ENCODE measurements around the gene EIF4E. TPM values are rescaled to one million over a fixed set of nuclear protein-coding genes. Genes with fewer than 3 reads are reported as not detected.
"Not testable (repeated sequence)": the region's sequence is repeated elsewhere in the genome, so short reads cannot be mapped to it uniquely, and the experiment has no call there.

The EIF4E gene
- total RNA-seq, 1 donor = 128 TPM

DNA sequence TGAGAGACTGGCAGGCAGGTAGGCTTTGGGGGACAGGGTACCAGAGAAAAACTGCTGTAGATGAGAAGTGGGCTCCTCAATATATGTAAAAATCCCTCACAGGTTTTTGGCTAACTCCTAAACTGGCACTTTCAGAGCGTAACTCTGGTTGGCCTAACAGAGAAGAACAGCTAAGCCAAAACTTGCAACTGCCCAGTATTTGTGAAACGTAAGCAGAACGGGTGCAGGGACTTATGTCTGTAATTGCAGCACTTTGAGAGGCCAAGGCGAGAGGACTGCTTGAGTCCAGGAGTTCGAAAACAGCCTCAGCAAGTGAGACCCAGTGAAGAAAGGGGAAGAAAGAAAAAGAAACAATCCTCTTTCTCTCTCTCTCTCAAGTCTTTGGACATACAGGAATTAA is 25.0 kb downstream of the EIF4E start:
- no peak for DNase-seq (ENCODE audit: low read depth)
- no peak overlapping the region for H3K4me3 ChIP-seq (ENCODE audit: low read depth, low read length)
- no peak for TF ChIP-seq CTCF (IDR thresholded peaks at IDR 0.05; ENCODE audit: insufficient read depth, low read length)

GRCh38 chr4:98903561-98903960 is 25.4 kb downstream of the EIF4E start:
- no peak for DNase-seq (ENCODE audit: low read depth)
- TF ChIP-seq CTCF (IDR thresholded peaks at IDR 0.05; ENCODE audit: insufficient read depth, low read length) = no peak
- H3K4me3 ChIP-seq (ENCODE audit: low read depth, low read length) = no peak overlapping the region

DNA sequence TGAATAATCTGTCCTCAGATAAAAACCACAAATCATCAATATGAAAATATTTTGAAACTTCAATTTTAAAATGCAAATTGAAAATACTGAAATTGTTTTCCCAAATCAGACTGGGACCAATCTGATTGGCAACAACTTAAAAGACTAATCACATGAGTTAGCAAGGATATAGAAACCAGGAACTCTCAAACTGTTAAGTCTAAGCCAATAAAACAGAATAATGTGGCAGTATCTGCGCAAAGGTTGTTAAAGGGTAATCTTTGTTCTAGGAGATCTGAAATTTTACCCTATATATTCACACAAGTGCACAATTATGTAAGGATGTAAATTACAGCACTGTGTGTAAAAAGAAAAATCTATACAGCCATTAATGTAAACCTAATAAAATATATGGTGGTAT is 29.7 kb downstream of the EIF4E start:
- DNase-seq (ENCODE audit: low read depth) = no peak
- no peak for TF ChIP-seq CTCF (IDR thresholded peaks at IDR 0.05; ENCODE audit: insufficient read depth, low read length)
- no peak overlapping the region for H3K4me3 ChIP-seq (ENCODE audit: low read depth, low read length)

GRCh38 chr4:98891478-98892337 is 37.2 kb downstream of the EIF4E start:
- TF ChIP-seq CTCF (IDR thresholded peaks at IDR 0.05; ENCODE audit: insufficient read depth, low read length) = no peak
- no peak overlapping the region for H3K4me3 ChIP-seq (ENCODE audit: low read depth, low read length)
- DNase-seq (ENCODE audit: low read depth) = no peak

DNA sequence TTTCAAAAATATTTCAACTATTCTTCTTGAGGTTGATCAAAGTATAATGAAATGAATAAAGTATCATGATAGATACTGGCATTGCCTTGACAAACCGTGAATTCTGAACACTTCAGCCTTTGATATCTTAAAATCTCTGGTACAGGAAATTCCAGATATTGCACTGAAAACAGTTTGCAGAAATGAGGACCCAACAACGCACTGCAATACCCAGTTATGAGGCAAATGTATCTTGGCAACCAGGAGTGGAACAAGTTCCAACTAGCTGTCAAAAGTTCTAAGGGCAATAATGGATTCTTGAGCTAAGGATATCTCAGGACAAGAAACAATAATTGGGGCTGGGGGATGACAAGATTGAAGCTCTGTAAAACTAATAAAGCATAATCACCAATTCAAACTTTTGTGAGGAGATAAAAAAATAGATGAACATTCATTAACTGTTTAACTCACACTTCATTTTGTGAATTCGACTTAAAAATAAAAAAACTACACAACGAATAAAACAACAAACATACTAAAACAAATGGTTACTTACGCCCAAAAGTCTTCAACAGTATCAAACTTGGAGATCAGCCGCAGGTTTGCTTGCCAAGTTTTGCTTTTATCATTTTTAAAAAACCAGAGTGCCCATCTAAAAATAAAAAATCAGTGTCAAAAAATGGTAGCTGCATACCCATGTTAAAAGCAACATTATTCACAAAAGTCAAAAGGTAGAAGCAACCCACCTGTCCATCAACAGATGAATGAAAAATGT is 38.1 kb downstream of the EIF4E start:
- peak; percentile 51 for DNase-seq (ENCODE audit: low read depth)
- no peak overlapping the region for H3K4me3 ChIP-seq (ENCODE audit: low read depth, low read length)
- no peak for TF ChIP-seq CTCF (IDR thresholded peaks at IDR 0.05; ENCODE audit: insufficient read depth, low read length)

- no peak for TF ChIP-seq CTCF (IDR thresholded peaks at IDR 0.05; ENCODE audit: insufficient read depth, low read length)
- no peak for DNase-seq (ENCODE audit: low read depth)
- H3K4me3 ChIP-seq (ENCODE audit: low read depth, low read length) = no peak overlapping the region
These were observed 41.8 kb downstream of the EIF4E start for GRCh38 chr4:98887145-98887544.

DNA sequence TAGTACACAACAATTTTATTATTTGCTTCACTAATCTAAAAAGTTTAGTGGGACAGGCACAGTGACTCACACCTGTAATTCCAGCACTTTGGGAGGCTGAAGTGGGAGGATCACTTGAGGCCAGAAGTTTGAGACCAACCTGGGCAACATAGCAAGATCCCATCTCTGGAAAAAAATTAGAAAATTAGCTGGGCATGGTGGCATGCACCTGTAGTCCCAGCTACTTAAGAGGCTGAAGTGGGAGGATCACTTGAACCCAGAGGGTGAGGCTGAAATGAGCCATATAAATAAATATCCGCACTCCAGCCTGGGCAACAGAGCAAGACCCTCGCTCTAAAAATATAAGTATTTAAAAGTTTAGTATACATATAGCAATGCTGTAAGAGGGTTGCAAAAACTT is 42.6 kb downstream of the EIF4E start:
- not testable (repeated sequence) for H3K4me3 ChIP-seq (ENCODE audit: low read depth, low read length); DNase-seq (ENCODE audit: low read depth)

DNA sequence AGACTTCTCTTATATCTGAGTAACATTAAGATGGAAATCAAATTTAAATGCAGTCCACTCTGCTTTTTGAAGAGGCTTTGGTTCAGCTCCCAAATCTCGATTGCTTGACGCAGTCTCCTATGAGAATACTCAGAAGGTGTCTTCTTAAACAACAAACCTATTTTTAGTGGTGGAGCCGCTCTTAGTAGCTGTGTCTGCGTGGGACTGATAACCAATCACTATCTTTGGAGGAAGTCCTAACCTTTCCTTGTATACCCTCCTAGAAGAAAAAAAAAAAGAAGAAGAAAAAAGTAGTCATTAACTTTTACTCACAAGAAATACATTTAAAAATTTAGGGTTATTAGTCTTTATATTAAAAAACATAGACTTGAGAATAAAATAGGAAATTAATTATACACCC is 48.0 kb downstream of the EIF4E start:
- DNase-seq (ENCODE audit: low read depth); H3K4me3 ChIP-seq (ENCODE audit: low read depth, low read length): not testable (repeated sequence)
